HCT116 (cell line): Measurements from ENCODE around the gene TRUB1. TPM values are rescaled to one million over a fixed set of nuclear protein-coding genes. Genes with fewer than 3 reads are reported as not detected.

ENCODE experiments used
- ATAC-seq: fragments of 200-7000 bp; cut with Tn5 transposase; 2 replicates; pipeline ENCODE4 v1.9.1; 2020; ENCODE audit warnings: mild to moderate bottlenecking, moderate library complexity
- BruUV-seq: library from RNA; stranded (reverse); fragments of 400-500 nt; replicated peaks from 2 replicates; lab custom pipeline; 2021; lab: Mats Ljungman, UMichigan
- CTCF ChIA-PET: fragments of 300-600 bp; sonication (Branson Sonifier 250); formaldehyde crosslinking; loops from one replicate; lab custom pipeline; 2021; ENCODE audit warnings: antibody characterized with exemption; lab: Charles Lee
- POLR2A ChIA-PET: fragments of 300-600, 350-600 bp; sonication (Branson Sonifier 250); formaldehyde crosslinking; loops from one replicate; lab custom pipeline; 2021; ENCODE audit warnings: antibody characterized with exemption; lab: Charles Lee
- RAD21 ChIA-PET, 2 experiments: fragments of 300-600 bp; sonication (Branson Sonifier 250); formaldehyde crosslinking; loops; one replicate each; lab custom pipeline; 2023; ENCODE audit warnings: low total read pairs in 2 of 2; ENCODE audit not compliant: uncharacterized antibody in 2 of 2, unreplicated experiment in 2 of 2, low non-redundant PET in 1 of 2; lab: Charles Lee
- DNase-seq: peaks from one replicate; pipeline ENCODE4 v3.0.0-alpha.2; 2010; ENCODE audit warnings: low read depth, low spot score
- H2AFZ ChIP-seq: fragments of 200-600 bp; shearing (Covaris generic), sonication (generic); 2 replicates; pipeline ENCODE4 v1.6.1; 2017; ENCODE audit warnings: low read depth, mixed run types, mixed read lengths, antibody characterized with exemption, low read length; ENCODE audit not compliant: poor library complexity, severe bottlenecking
- H3K27ac ChIP-seq: 2 replicates; pipeline ENCODE4 v1.5.1; 2012; ENCODE audit warnings: low read depth, low read length
- H3K27me3 ChIP-seq: fragments of 200-600 bp; sonication (generic); 2 replicates; pipeline ENCODE4 v1.6.1; 2016; ENCODE audit warnings: mixed run types, low read length, mixed read lengths; ENCODE audit not compliant: insufficient read depth
- H3K36me3 ChIP-seq, 2 experiments: fragments of 200-500 bp in 1 of 2; fragments of 200-600 bp in 1 of 2; sonication (Bioruptor generic) in 1 of 2; sonication (generic) in 1 of 2; 2 replicates each; pipeline versions ENCODE4 v1.5.1 to v1.6.1; 2014 to 2016; ENCODE audit warnings: low read length in 2 of 2, inconsistent platforms in 1 of 2, mixed read lengths in 1 of 2, mixed run types in 1 of 2; ENCODE audit not compliant: insufficient read depth in 2 of 2, control insufficient read depth in 1 of 2
- H3K4me1 ChIP-seq, 2 experiments: fragments of 200-600 bp in 1 of 2; sonication (generic) in 1 of 2; 2 replicates each; pipeline versions ENCODE4 v1.5.1 to v1.6.1; 2012 to 2017; ENCODE audit warnings: low read length in 2 of 2, inconsistent platforms in 1 of 2, mild to moderate bottlenecking in 1 of 2, mixed read lengths in 1 of 2, mixed run types in 1 of 2, moderate library complexity in 1 of 2; ENCODE audit not compliant: insufficient read depth in 2 of 2, control insufficient read depth in 1 of 2
- H3K4me2 ChIP-seq: fragments of 200-600 bp; sonication (generic); 2 replicates; pipeline ENCODE4 v1.6.1; 2017; ENCODE audit warnings: mixed run types, low read length, mixed read lengths
- H3K4me3 ChIP-seq, 2 experiments: fragments of 200-600 bp in 1 of 2; sonication (generic) in 1 of 2; replicated peaks in 1 of 2; 2 replicates each; pipeline ENCODE4 v1.5.1; 2011 to 2016; ENCODE audit warnings: low read length in 2 of 2, control low read depth in 1 of 2, low read depth in 1 of 2, mild to moderate bottlenecking in 1 of 2, mixed read lengths in 1 of 2, mixed run types in 1 of 2
- H3K79me2 ChIP-seq: fragments of 200-600 bp; sonication (generic); 2 replicates; pipeline ENCODE4 v1.6.1; 2017; ENCODE audit warnings: mild to moderate bottlenecking, mixed run types, low read length, moderate library complexity, mixed read lengths; ENCODE audit not compliant: insufficient read depth
- H3K9ac ChIP-seq: fragments of 200-600 bp; sonication (generic); 2 replicates; pipeline ENCODE4 v1.6.1; 2016; ENCODE audit warnings: low read length, mixed read lengths
- H3K9me2 ChIP-seq: fragments of 200-600 bp; sonication (generic), shearing (Covaris generic); 2 replicates; pipeline ENCODE4 v1.6.1; 2017; ENCODE audit warnings: mixed run types, mild to moderate bottlenecking, moderate library complexity; ENCODE audit not compliant: insufficient read depth
- H3K9me3 ChIP-seq, 2 experiments: fragments of 200-500 bp in 1 of 2; fragments of 200-600 bp in 1 of 2; sonication (Bioruptor generic) in 1 of 2; sonication (generic) in 1 of 2; 2 replicates each; pipeline ENCODE4 v1.6.1; 2014 to 2017; ENCODE audit warnings: low read length in 2 of 2, mixed read lengths in 2 of 2, inconsistent platforms in 1 of 2, low read depth in 1 of 2, mild to moderate bottlenecking in 1 of 2, mixed run types in 1 of 2, moderate library complexity in 1 of 2; ENCODE audit not compliant: control insufficient read depth in 1 of 2, insufficient read depth in 1 of 2
- H4K20me1 ChIP-seq: fragments of 200-600 bp; sonication (generic), shearing (Covaris generic); 2 replicates; pipeline ENCODE4 v1.6.1; 2017; ENCODE audit warnings: mixed run types, mild to moderate bottlenecking, moderate library complexity; ENCODE audit not compliant: insufficient read depth
- ATF3 ChIP-seq: IDR thresholded peaks from 2 replicates; pipeline ENCODE4 v1.6.1; 2012
- ELF1 ChIP-seq: IDR thresholded peaks from 2 replicates; pipeline ENCODE4 v1.6.1; 2012; ENCODE audit warnings: low read depth, borderline replicate concordance
- EZH2 ChIP-seq: fragments of 200-600 bp; sonication (generic); IDR thresholded peaks from 2 replicates; pipeline ENCODE4 v1.6.1; 2017; ENCODE audit warnings: antibody characterized with exemption, mixed run types
- EZH2phosphoT487 ChIP-seq: fragments of 200-600 bp; IDR thresholded peaks from 2 replicates; pipeline ENCODE4 v1.6.1; 2018; ENCODE audit warnings: antibody characterized with exemption, borderline replicate concordance
- POLR2A ChIP-seq: IDR thresholded peaks from 2 replicates; pipeline ENCODE4 v1.7.0; 2011; ENCODE audit warnings: borderline replicate concordance; ENCODE audit not compliant: insufficient read depth, insufficient read length; ENCODE audit errors: extremely low read depth
- SP1 ChIP-seq: IDR thresholded peaks from 2 replicates; pipeline ENCODE4 v1.6.1; 2012; ENCODE audit warnings: low read depth
- TCF7L2 ChIP-seq: IDR thresholded peaks from 2 replicates; pipeline ENCODE4 v1.7.0; 2011; ENCODE audit warnings: borderline replicate concordance, inconsistent platforms; ENCODE audit not compliant: insufficient read depth, insufficient read length; ENCODE audit errors: extremely low read depth
- ZNF274 ChIP-seq: fragments of 200-500 bp; sonication (Bioruptor generic); IDR thresholded peaks from 2 replicates; pipeline ENCODE4 v1.6.1; 2014; ENCODE audit warnings: mild to moderate bottlenecking, low read depth, low read length, inconsistent platforms
- intact Hi-C: fragments of 100-400 bp; cut with micrococcal nuclease; formaldehyde crosslinking; loops from 2 replicates; pipeline ENCODE4 v1.10.0; 2022
- total RNA-seq: library from RNA; stranded (reverse); gene quantifications from one replicate; pipeline ENCODE4 v1.2.1, GENCODE V29; 2021; ENCODE audit not compliant: unreplicated experiment

TRUB1 gene
- total RNA-seq, 1 experiment from 2014 or later, result 44.1 TPM

- no TSS peak for BruUV-seq
- RAD21 ChIA-PET, result no interaction called here
- no peak overlapping the region for H2AFZ ChIP-seq
Measured at GRCh38 chr10:114998993-114999392, 61.0 kb downstream of the TRUB1 start.

GRCh38 chr10:115001506-115002381, 63.7 kb downstream of the TRUB1 start:
- ATAC-seq (no peak), DNase-seq (no peak)
- Histone ChIP-seq H3K4me2 (no peak overlapping the region), H3K79me2 (no peaks in the 10 kb centered on the region), H3K4me3 (no peak overlapping the region), H3K9ac (no peak overlapping the region), H3K27ac (no peak overlapping the region), H3K4me1 (no peaks in the 10 kb centered on the region), H3K27me3 (peaks cover 17% of the 10 kb centered on the region), H3K36me3 (no peaks in the 10 kb centered on the region), H3K9me3 (no peaks in the 10 kb centered on the region), H3K9me2 (no peaks in the 10 kb centered on the region), H2AFZ (no peak overlapping the region), H4K20me1 (no peaks in the 10 kb centered on the region)
- ChIA-PET RAD21 (interaction anchor here in 1 of 2 experiments (0.7 kb wide), 1 partner anchor 57 kb away, joined by 3 read pairs; no protein-coding TSS in a partner anchor), CTCF (no interaction called here), POLR2A (no interaction called here)
- TF ChIP-seq ELF1, result no peak
- no TSS peak for BruUV-seq
- intact Hi-C loops, result no loop called here

More at GRCh38 chr10:114998993-114999392, 61.0 kb downstream of the TRUB1 start:
- intact Hi-C loops, result no loop called here
- TF ChIP-seq ATF3 (no peak), POLR2A (no peak), SP1 (no peak), ELF1 (no peak), EZH2 (no peak), ZNF274 (no peak), EZH2phosphoT487 (no peak), TCF7L2 (no peak)
- ATAC-seq (no peak), DNase-seq (no peak)
- Histone ChIP-seq H3K4me1 (no peaks in the 10 kb centered on the region), H3K4me3 (no peak overlapping the region), H3K36me3 (no peaks in the 10 kb centered on the region), H3K9me2 (no peaks in the 10 kb centered on the region), H3K27ac (no peak overlapping the region), H3K79me2 (no peaks in the 10 kb centered on the region), H3K27me3 (peaks cover 11% of the 10 kb centered on the region), H3K9ac (no peak overlapping the region), H3K4me2 (no peak overlapping the region), H3K9me3 (no peaks in the 10 kb centered on the region), H4K20me1 (no peaks in the 10 kb centered on the region)
- ChIA-PET POLR2A (no interaction called here), CTCF (no interaction called here)
